ENCODE results near the gene ATP10A. TPM values are rescaled to one million over a fixed set of nuclear protein-coding genes. Genes with fewer than 3 reads are reported as not detected.

The ATP10A gene
- total RNA-seq, 2 experiments from 2014 or later: 0.06 TPM; not detected in 1

DNA sequence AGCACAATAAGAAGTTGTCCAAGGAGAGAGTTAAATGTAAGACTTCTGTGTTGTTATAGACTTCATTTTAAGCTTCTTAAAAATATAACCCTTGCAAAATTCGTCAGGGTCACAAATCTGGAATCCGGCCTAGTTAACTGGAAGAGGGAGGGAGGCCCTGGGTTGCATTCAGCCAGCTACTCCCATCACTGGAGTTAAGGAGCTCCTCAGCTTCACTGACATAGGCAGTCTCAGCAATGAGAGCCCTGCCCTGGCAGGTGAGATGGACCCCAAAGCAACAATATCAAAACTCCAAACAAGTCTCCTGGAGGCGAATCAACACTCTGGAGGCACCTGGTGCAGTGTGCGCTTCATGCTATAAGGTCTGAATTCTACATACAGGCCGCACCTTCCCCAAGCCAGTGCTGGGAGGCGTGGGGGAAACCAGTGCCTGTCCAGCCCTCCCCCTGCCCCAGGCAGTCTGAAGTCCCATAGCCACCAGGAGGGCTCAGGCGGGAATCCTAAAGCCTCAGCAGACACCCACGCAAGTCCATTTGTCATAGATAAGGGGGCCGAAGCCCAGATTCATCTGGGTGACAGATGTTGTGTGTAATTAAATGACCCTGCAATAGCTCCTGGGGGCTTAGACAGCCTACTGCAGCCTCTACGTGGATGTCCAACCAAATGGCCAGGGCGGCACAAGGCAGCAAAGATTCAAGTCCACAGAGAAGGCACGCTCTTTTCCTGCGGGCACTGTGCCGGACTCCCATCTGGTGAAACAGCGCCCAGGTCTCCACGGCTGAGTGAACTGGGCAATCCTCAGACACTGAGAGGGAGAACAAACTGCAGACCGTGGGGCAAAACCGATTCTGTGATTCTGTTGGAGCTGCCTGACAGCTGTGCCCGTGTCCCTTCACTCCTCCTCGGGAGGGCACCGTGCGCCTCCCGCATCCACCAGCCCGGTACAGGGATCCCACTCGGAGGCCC lies 64.9 kb downstream of the ATP10A start:
- Histone ChIP-seq H3K9me3 (ENCODE audit: low read length) (no peaks in the 10 kb centered on the region), H3K4me3 (ENCODE audit: low read depth, low read length, poor library complexity, severe bottlenecking) (no peak overlapping the region), H3K4me1 (ENCODE audit: insufficient read depth, low read length, poor library complexity, severe bottlenecking) (peaks cover 75% of the 10 kb centered on the region), H3K4me2 (ENCODE audit: low read length) (no peak overlapping the region), H3K27ac (ENCODE audit: low read depth, low read length, poor library complexity, severe bottlenecking) (no peak overlapping the region), H4K20me1 (ENCODE audit: insufficient read depth, low read length) (no peaks in the 10 kb centered on the region), H2AFZ (ENCODE audit: low read length) (0 out of 2 replicates have a peak overlapping the region, but pooled peaks have one; percentile 33), H3K36me3 (ENCODE audit: insufficient read depth, low read length) (no peaks in the 10 kb centered on the region), H3K79me2 (ENCODE audit: insufficient read depth, low read depth, low read length) (no peaks in the 10 kb centered on the region), H3K9me2 (ENCODE audit: insufficient read depth, low read length) (no peaks in the 10 kb centered on the region)
- intact Hi-C loops (cut with micrococcal nuclease; ENCODE audit: unreplicated experiment): no loop called here
- BruUV-seq (replicated peaks): no TSS peak
- TF ChIP-seq EZH2phosphoT487 (IDR thresholded peaks at IDR 0.05; ENCODE audit: borderline replicate concordance, low read depth, low read length): no peak
- TF ChIP-seq, protein P1, sequence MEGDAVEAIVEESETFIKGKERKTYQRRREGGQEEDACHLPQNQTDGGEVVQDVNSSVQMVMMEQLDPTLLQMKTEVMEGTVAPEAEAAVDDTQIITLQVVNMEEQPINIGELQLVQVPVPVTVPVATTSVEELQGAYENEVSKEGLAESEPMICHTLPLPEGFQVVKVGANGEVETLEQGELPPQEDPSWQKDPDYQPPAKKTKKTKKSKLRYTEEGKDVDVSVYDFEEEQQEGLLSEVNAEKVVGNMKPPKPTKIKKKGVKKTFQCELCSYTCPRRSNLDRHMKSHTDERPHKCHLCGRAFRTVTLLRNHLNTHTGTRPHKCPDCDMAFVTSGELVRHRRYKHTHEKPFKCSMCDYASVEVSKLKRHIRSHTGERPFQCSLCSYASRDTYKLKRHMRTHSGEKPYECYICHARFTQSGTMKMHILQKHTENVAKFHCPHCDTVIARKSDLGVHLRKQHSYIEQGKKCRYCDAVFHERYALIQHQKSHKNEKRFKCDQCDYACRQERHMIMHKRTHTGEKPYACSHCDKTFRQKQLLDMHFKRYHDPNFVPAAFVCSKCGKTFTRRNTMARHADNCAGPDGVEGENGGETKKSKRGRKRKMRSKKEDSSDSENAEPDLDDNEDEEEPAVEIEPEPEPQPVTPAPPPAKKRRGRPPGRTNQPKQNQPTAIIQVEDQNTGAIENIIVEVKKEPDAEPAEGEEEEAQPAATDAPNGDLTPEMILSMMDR (conservative IDR thresholded peaks at IDR 0.05; ENCODE audit: low read length): no peak
- ChIA-PET POLR2A (interaction anchor here (0.6 to 0.7 kb wide), 2 partner anchors 57 to 1419 kb away, joined by 3 to 5 read pairs; no protein-coding TSS in a partner anchor), CTCF (ENCODE audit: unreplicated experiment) (no interaction called here)
- DNase-seq (ENCODE audit: low spot score): no peak

DNA sequence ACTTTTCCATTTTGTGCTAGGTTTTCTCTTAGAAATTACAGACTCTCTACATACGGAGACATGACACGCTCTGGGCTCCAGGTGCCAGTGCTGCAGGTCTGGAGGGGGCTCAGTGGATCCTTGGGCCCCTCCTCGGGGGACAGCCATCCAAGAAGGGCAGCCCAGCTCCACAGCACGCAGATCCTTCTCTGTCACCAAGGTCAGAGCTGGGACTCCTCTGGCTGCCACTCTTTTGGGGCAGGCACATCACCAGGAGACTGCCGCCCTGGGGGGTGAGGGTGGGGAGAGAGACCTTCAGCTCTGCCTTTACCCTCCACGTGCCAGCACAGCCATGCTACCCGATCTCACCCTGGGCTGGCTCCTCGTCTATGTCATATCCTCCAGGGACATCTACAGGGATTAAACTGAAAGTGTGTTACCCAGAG lies 65.6 kb downstream of the ATP10A start:
- H3K4me1 ChIP-seq (ENCODE audit: insufficient read depth, low read length, poor library complexity, severe bottlenecking): peaks cover 75% of the 10 kb centered on the region
- no peaks in the 10 kb centered on the region for H3K79me2 ChIP-seq (ENCODE audit: insufficient read depth, low read depth, low read length)
- intact Hi-C loops (cut with micrococcal nuclease; ENCODE audit: unreplicated experiment): no loop called here
- no peak for TF ChIP-seq EZH2phosphoT487 (IDR thresholded peaks at IDR 0.05; ENCODE audit: borderline replicate concordance, low read depth, low read length)
- TF ChIP-seq, protein P1 (conservative IDR thresholded peaks at IDR 0.05; ENCODE audit: low read length): no peak
- H3K4me3 ChIP-seq (ENCODE audit: low read depth, low read length, poor library complexity, severe bottlenecking): no peak overlapping the region
- 0 out of 2 replicates have a peak overlapping the region, but pooled peaks have one; percentile 33 for H2AFZ ChIP-seq (ENCODE audit: low read length)
- H3K36me3 ChIP-seq (ENCODE audit: insufficient read depth, low read length): no peaks in the 10 kb centered on the region
- H3K9me3 ChIP-seq (ENCODE audit: low read length): no peaks in the 10 kb centered on the region
- H3K27ac ChIP-seq (ENCODE audit: low read depth, low read length, poor library complexity, severe bottlenecking): no peak overlapping the region
- no peaks in the 10 kb centered on the region for H4K20me1 ChIP-seq (ENCODE audit: insufficient read depth, low read length)
- ChIA-PET CTCF (ENCODE audit: unreplicated experiment) (no interaction called here), POLR2A (interaction anchor here (0.7 kb wide), 1 partner anchor 1420 kb away, joined by 3 read pairs; no protein-coding TSS in a partner anchor)
- 0 out of 2 replicates have a peak overlapping the region, but pooled peaks have one; percentile 5 for H3K4me2 ChIP-seq (ENCODE audit: low read length)
- no peak for DNase-seq (ENCODE audit: low spot score)
- H3K9me2 ChIP-seq (ENCODE audit: insufficient read depth, low read length): no peaks in the 10 kb centered on the region
- no TSS peak for BruUV-seq (replicated peaks)
